GM19043 (cell line): Measurements from ENCODE around the gene MDM4.
"Not testable (repeated sequence)": the region's sequence is repeated elsewhere in the genome, so short reads cannot be mapped to it uniquely, and the experiment has no call there.

Experiments
- ATAC-seq: cut with Tn5 transposase; IDR thresholded peaks from one replicate; pipeline ENCODE4 v1.9.1; 2021; ENCODE audit warnings: low read depth; ENCODE audit not compliant: unreplicated experiment

The MDM4 gene

GRCh38 chr1:204513117-204513716 is 3.0 kb upstream of the MDM4 start:
- ATAC-seq: no peak

GRCh38 chr1:204514828-204515227 is 1.4 kb upstream of the MDM4 start:
- ATAC-seq: no peak

DNA sequence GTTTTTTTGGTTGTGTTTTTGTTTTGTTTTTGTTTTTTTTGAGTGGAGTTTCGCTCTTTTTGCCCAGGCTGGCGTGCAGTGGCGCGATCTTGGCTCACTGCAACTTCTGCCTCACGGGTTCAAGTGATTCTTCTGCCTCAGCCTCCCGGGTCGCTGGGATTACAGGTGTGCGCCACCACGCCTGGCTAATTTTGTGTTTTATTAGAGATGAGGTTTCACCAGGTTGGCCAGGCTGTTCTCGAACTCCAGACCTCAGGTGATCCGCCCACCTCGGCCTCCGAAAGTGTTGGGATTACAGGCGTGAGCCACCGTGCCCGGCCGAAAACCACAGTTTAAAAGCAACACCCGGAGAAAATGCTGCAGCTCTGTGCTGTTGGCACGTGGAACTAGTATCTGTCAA is 1.2 kb downstream of the MDM4 start:
- ATAC-seq: not testable (repeated sequence)

DNA sequence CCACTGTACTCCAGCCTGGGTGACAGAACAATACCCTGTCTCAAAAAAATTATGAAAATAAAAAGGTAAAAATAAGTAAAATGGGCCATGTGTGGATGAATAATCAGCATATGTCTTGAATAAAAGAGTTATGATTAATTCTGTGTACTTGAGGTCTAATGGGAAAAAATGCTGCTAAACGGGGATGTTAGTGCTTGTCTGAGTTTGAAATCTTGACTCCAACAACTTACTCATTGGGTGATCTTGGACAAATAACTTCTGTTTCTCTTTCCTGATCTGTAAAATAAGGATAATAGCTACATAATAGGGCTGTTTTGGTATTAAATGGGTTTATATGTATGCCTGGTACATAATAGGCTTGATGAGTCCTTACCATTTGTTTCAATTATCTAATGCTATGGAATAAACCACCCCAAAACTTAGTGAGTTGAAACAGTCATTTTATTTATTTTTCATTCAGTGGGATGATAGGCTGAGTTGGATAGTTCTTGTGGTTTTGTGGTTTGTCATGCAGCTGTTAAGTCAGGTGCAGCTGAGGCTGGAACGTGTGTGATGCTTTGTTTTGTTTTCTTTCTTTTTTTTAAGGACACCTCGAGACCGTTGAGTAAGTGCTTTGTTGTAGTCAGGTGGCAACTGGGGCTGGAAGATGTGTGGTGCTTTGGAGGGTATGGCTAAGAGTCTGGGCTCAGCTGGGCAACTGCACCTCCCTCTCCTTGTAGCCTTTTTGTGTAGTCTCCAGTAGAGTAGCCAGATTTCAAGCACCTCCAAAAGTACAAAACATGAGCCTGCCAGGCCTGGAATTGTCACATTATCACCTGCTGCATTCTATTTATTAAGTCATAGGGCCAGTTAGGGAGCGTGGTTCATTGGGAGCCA is 4.9 kb downstream of the MDM4 start:
- ATAC-seq: peak; percentile 39

DNA sequence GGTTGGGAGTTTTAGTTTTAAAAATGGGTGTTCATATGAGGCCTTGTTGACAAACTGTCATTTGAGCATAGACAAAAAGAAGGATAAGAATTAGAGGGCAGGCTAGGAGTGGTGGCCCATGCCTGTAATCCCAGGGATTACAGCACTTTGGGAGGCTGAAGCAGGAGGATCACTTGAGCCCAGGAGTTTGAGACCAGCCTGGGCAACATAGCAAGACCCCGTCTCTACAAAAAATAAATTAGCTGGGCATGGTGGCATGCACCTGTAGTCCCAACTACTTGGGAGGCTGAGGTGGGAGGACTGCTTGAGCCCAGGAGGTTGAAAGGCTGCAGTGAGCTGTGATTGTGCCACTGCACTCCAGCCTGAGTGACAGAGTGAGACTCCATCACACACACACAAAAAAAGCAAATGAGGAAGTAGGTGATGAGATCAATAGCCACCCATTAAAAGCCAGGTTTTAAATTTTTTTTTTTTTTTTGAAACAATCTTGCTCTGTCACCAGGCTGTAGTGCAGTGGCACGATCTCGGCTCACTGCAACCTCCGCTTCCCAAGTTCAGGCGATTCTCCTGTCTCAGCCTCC is 5.8 kb downstream of the MDM4 start:
- not testable (repeated sequence) for ATAC-seq

DNA sequence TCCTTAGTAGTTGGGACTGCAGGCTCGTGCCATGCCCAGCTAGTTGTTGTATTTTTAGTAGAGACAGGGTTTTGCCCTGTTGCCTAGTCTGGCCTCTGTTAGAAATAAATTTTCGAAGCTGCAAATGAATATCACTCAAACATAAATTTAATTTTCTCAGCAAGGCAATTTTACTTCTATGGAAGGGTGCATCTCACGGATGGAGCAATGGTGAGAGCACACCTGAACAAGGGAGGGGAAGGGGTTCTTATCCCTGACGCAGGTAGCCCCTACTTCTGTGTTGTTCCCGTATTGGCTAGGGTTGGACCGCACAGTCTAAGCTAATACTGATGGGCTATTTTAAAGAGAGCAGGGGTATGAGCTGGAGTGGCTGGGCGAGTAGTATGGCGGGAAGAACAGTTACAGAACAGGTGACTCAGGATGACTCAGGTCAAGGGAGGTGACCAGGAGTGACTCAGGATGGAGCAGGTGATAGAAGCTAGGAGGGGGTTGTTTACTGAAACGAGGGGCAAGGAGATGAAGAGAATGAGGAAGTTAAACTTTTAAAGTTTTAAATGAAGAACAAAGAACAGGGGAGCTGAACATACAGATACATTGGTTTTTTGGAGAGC is 7.5 kb downstream of the MDM4 start:
- ATAC-seq: no peak

GRCh38 chr1:204524986-204525385 is 8.8 kb downstream of the MDM4 start:
- ATAC-seq: peak; percentile 46

DNA sequence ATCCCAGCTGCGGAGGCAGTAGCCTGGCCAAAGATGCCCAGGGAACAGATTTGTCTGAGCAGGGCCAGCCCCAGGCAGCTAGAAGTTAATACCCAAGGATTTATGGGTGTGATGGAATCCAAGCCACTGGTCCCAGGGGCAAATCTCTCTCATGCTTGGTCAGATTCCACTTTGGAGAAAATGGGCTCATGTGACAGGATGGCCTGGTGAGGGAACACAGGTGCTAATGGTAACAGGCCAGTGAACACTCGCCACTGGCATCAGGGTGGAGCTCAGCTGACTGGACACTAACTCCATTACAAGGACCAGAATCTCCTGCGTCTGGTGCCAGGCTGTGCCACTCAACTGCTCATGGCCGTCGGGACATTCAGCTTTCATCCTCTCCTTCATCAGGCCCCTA is 12.0 kb downstream of the MDM4 start:
- ATAC-seq: no peak

DNA sequence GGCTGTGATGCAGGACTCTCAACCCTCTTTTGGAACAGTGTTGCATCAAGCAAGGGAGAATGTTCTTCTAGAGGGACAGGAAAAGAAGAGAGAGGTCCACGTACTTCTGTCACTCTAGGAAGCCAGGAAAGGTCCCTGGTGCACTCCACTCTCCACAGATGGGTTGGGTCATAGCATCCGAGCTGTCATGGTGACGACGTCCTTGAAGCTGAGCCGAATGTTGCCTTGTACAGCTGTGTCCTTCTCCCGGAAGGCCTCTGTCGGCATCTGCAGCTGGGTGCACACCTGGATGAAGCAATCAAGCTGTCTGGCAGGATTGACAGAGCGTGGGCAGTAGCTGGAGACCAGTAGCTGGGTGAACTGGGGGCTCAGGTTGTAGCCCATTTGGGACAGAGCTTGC is 12.5 kb downstream of the MDM4 start:
- ATAC-seq: no peak

DNA sequence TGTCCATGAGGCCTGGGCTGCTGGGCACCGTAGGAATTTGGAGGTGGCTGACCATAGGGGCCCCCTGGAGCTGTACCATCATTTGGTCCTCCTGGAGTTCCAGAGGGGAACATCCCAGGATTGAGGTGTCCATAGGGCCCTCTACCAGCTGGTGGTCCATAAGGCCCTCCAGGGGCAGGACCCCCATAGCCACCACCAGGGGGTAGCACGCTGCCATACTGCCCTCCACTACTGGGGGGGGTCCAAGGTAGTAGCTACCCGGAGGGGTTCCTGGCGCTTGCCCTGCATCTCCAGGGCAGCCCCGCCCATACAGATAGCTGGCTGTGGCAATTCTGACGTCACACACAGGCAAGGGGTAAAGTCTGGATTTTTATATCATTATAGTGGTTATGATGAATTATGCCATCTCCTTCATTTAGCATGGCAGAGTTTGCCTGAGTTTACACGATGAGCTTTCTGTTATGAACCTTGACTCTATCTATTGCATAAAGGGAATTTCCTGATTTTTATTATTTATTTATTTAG is 13.2 kb downstream of the MDM4 start:
- no peak for ATAC-seq

- peak; percentile 85 for ATAC-seq
These were observed 14.7 kb downstream of the MDM4 start for GRCh38 chr1:204530932-204531331.

- ATAC-seq: no peak
These were observed 16.6 kb downstream of the MDM4 start for GRCh38 chr1:204532832-204533231.

DNA sequence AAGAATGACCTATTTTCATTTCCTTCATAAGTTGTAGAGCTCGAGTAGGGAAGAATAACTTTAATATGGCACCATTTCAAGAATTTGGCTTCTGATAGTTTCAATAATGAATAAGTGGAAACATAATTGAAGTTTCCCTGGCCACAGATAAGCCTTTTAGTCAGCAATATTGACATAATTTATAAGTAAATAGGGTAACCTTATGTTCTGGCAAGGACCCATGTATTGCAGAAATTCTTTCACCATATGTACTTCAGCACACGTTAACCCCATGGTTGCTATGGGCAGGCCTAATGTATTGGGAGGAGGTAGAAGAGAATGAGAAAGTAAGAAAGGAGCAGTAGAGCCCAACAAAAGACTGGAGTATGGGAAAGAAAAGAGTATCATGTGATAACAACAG is 25.4 kb downstream of the MDM4 start:
- no peak for ATAC-seq

DNA sequence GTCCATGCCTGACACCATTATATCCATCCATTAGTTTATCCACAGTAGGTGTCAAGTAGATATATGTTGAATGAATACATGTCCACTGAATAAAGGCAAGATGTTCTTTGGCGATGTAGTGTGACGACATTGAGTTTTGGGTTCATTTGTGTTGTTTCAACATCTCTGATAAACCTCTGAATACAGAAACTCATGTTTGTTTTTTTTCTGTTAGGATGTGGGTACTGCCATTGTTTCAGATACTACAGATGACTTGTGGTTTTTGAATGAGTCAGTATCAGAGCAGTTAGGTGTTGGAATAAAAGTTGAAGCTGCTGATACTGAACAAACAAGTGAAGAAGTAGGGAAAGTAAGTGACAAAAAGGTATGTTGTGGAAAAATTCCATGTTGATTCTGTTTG is 28.1 kb downstream of the MDM4 start:
- no peak for ATAC-seq

GRCh38 chr1:204545202-204545601 is 29.0 kb downstream of the MDM4 start:
- ATAC-seq: no peak

- ATAC-seq: no peak
These were observed 29.7 kb downstream of the MDM4 start for GRCh38 chr1:204545881-204546280.

DNA sequence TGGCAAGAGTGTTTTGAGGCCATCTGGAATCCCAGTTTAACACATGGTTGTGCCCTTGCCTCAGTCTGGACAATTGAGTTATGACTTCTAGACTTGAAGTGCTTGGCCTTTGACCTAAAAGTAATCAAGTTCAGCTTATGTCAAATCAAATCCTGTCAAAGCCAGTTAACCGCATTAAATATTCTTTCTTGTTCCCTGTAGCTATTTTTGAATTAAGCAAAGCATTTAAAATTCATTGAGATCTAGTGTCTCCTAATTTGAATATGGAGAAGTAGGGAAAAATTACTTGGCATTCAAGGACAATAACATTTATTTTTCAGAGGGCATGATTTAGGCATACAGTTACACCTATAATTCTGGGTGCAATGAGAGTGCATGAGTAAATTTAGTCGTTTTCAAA is 32.1 kb downstream of the MDM4 start:
- no peak for ATAC-seq

GRCh38 chr1:204549313-204549712 is 33.1 kb downstream of the MDM4 start:
- no peak for ATAC-seq

- no peak for ATAC-seq
These were observed 34.7 kb downstream of the MDM4 start for GRCh38 chr1:204550926-204551325.

DNA sequence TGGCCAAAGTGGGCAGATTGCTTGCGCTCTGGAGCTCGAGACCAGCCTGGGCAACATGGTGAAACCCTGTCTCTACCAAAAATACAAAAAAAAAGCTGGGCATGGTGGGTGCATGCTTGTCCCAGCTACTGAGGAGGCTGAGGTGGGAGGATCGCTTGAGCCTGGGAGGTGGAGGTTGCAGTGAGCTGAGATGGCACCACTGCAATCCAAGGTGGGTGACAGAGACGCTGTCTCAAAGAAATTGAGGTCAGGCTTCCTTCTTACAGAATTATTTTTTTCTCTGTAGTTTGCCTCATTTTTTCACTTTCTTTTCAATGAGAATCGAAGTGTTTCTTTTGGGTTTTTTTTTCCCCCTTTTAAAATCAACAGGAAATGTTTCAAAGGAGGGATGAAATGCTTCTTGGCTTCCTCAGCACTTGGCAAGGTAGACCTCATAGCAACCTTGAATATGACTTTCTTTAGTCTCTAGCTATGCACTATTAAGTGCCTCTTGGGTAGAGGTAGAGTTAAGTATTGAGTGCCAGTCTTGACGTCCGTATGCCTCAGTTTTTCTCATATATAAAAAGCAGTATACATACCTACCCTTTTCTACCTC is 40.3 kb downstream of the MDM4 start:
- ATAC-seq: no peak

- ATAC-seq: no peak
These were observed 42.3 kb downstream of the MDM4 start for GRCh38 chr1:204558467-204558866.
